ENCODE results near the gene CATSPERD. TPM values are rescaled to one million over a fixed set of nuclear protein-coding genes. Genes with fewer than 3 reads are reported as not detected.

The CATSPERD gene
- total and polyA plus RNA-seq, 9 of the 15 experiments (the other 6 are each of a cell fraction or from before 2014, with no cell fraction given) = not detected

DNA sequence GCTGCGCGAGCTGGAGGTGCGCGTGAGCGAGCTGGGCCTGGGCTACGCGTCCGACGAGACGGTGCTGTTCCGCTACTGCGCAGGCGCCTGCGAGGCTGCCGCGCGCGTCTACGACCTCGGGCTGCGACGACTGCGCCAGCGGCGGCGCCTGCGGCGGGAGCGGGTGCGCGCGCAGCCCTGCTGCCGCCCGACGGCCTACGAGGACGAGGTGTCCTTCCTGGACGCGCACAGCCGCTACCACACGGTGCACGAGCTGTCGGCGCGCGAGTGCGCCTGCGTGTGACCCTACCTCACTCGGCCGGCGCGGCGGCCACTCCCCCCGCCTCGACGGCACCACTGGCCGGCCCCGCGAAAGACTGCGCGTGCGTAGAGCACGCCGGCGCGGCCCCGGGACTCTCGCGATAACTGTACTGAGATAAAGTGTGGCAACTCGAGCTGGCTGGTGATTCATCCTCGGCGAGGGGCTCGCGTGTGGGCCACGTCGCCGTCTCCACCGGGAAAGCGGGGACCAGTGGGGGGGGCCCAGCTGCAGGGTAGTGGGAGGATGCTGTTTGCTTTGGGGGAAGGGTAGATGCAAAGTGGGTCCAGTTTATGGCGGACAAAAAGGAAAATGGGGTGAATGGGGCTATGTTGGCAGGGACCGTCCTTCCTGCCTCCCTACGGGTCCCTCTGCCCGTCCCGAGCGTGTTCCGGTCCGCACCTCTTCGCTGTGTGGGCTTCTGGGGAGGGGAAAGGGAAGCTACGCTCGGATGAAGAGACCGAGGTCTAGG, 107.6 kb downstream of the CATSPERD start (continued):
- TF ChIP-seq JUN (IDR thresholded peaks at IDR 0.05; ENCODE audit: borderline replicate concordance, low read depth, low read length) = peak; percentile 91
- peak; percentile 93; the same call in 1 of the 2 replicates for TF ChIP-seq JUN (CRISPR knock-in tag; IDR thresholded peaks at IDR 0.05; ENCODE audit: borderline replicate concordance)
- no peak for TF ChIP-seq TAF15 (IDR thresholded peaks at IDR 0.05; ENCODE audit: low read depth, low read length)
- TF ChIP-seq ADNP (tag; IDR thresholded peaks at IDR 0.05) = no peak
- TF ChIP-seq, protein P1, sequence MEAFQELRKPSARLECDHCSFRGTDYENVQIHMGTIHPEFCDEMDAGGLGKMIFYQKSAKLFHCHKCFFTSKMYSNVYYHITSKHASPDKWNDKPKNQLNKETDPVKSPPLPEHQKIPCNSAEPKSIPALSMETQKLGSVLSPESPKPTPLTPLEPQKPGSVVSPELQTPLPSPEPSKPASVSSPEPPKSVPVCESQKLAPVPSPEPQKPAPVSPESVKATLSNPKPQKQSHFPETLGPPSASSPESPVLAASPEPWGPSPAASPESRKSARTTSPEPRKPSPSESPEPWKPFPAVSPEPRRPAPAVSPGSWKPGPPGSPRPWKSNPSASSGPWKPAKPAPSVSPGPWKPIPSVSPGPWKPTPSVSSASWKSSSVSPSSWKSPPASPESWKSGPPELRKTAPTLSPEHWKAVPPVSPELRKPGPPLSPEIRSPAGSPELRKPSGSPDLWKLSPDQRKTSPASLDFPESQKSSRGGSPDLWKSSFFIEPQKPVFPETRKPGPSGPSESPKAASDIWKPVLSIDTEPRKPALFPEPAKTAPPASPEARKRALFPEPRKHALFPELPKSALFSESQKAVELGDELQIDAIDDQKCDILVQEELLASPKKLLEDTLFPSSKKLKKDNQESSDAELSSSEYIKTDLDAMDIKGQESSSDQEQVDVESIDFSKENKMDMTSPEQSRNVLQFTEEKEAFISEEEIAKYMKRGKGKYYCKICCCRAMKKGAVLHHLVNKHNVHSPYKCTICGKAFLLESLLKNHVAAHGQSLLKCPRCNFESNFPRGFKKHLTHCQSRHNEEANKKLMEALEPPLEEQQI (IDR thresholded peaks at IDR 0.05) = no peak
- TF ChIP-seq SRF (CRISPR knock-in tag; IDR thresholded peaks at IDR 0.05) = peak in 1 of 2 experiments; percentile 61; a peak in 1 of 4 replicates
- TF ChIP-seq, protein P2, sequence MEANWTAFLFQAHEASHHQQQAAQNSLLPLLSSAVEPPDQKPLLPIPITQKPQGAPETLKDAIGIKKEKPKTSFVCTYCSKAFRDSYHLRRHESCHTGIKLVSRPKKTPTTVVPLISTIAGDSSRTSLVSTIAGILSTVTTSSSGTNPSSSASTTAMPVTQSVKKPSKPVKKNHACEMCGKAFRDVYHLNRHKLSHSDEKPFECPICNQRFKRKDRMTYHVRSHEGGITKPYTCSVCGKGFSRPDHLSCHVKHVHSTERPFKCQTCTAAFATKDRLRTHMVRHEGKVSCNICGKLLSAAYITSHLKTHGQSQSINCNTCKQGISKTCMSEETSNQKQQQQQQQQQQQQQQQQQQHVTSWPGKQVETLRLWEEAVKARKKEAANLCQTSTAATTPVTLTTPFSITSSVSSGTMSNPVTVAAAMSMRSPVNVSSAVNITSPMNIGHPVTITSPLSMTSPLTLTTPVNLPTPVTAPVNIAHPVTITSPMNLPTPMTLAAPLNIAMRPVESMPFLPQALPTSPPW (CRISPR knock-in tag; IDR thresholded peaks at IDR 0.05) = peak; percentile 91
- TF ChIP-seq, protein P3, sequence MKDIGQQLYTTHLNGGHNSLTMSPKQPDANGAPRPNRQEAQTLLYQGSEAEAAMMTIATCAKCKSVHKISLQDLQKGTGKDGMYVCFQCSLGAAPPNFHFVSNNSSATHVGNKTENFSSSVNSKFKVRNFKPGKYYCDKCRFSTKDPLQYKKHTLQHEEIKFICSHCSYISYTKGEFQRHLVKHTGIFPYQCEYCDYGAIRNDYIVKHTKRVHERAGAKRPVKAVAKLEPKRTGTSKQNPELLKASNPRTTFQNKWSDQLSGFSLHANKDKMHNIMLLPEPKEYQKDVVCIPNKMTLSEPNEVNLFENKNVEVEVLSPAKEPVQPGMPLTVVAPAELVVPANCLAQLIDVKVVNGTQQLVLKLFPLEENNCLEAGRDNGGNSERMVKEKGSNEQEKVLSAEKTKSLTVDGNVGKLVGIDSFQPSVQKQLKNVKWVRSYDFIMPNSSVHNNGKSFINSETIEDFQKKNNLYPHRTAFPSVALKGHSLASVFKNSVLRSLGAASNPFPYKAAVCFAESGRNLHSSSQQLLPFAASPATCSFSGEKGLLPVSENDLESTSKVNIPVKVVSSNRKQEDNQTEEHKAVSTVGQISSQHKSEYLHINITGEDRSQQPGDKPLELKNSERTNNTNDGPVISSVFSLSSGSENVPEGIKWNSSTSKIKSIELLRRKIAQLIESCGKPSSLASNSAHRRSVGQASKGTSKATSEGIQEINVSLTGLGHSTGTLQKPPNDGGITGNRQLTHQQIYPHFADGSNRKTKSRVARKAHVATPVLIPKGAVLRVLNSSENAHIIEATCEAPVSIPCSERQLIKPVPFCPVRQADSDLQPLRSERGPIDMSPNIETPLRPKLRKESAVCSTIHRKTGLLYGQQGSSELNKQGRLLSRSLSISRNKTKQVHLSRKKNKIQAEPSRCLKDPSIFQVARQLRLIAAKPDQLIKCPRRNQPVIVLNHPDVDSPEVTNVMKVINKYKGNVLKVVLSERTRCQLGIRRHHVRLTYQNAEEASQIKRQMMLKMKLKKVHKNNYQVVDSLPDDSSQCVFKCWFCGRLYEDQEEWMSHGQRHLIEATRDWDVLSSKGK (CRISPR knock-in tag; IDR thresholded peaks at IDR 0.05) = no peak
- TF ChIP-seq, protein P4, sequence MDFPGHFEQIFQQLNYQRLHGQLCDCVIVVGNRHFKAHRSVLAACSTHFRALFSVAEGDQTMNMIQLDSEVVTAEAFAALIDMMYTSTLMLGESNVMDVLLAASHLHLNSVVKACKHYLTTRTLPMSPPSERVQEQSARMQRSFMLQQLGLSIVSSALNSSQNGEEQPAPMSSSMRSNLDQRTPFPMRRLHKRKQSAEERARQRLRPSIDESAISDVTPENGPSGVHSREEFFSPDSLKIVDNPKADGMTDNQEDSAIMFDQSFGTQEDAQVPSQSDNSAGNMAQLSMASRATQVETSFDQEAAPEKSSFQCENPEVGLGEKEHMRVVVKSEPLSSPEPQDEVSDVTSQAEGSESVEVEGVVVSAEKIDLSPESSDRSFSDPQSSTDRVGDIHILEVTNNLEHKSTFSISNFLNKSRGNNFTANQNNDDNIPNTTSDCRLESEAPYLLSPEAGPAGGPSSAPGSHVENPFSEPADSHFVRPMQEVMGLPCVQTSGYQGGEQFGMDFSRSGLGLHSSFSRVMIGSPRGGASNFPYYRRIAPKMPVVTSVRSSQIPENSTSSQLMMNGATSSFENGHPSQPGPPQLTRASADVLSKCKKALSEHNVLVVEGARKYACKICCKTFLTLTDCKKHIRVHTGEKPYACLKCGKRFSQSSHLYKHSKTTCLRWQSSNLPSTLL (IDR thresholded peaks at IDR 0.05) = no peak
- no peak for TF ChIP-seq NR2F6 (CRISPR knock-in tag; IDR thresholded peaks at IDR 0.05)
- TF ChIP-seq MTA1 (IDR thresholded peaks at IDR 0.05; ENCODE audit: borderline replicate concordance) = no peak
- TF ChIP-seq ATF1 (CRISPR knock-in tag; IDR thresholded peaks at IDR 0.05) = peak; percentile 38; the same call in 1 of the 2 replicates
- TF ChIP-seq ATF1 (tag; IDR thresholded peaks at IDR 0.05) = peak; percentile 87
- peak; percentile 93 for TF ChIP-seq CEBPB (tag; IDR thresholded peaks at IDR 0.05)
- TF ChIP-seq YBX1 (IDR thresholded peaks at IDR 0.05) = no peak
- TF ChIP-seq, protein P5, sequence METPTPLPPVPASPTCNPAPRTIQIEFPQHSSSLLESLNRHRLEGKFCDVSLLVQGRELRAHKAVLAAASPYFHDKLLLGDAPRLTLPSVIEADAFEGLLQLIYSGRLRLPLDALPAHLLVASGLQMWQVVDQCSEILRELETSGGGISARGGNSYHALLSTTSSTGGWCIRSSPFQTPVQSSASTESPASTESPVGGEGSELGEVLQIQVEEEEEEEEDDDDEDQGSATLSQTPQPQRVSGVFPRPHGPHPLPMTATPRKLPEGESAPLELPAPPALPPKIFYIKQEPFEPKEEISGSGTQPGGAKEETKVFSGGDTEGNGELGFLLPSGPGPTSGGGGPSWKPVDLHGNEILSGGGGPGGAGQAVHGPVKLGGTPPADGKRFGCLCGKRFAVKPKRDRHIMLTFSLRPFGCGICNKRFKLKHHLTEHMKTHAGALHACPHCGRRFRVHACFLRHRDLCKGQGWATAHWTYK (CRISPR knock-in tag; IDR thresholded peaks at IDR 0.05) = 0 out of 2 replicates have a peak, but pooled peaks have one; percentile 69
- no peak; the same call in 1 of the 2 replicates for TF ChIP-seq ZFP30 (CRISPR knock-in tag; IDR thresholded peaks at IDR 0.05; ENCODE audit: borderline replicate concordance)

Measured in K562 (cell line).